HL-60 (cell line): Measurements from ENCODE around the gene EXOC8.

Source experiments
- DNase-seq, 2 experiments: peaks; one replicate each; pipeline ENCODE4 v3.0.0-alpha.2; 2010 to 2020; ENCODE audit warnings: low read depth in 1 of 2, low spot score in 1 of 2
- H3K27ac ChIP-seq: fragments of 250-450 bp; sonication (Bioruptor Pico); replicated peaks from 2 replicates; pipeline ENCODE4 v1.5.1; 2020; ENCODE audit warnings: mild to moderate bottlenecking, moderate library complexity
- H3K27me3 ChIP-seq: fragments of 250-450 bp; sonication (Bioruptor Pico); 2 replicates; pipeline ENCODE4 v1.5.1; 2021; ENCODE audit warnings: mild to moderate bottlenecking, moderate library complexity; ENCODE audit not compliant: insufficient read depth, poor library complexity, severe bottlenecking
- H3K4me3 ChIP-seq: replicated peaks from 2 replicates; pipeline ENCODE4 v1.5.1; 2011; ENCODE audit warnings: mild to moderate bottlenecking, control low read depth, low read length; ENCODE audit not compliant: insufficient read depth
- CTCF ChIP-seq: IDR thresholded peaks from one replicate; pipeline ENCODE4 v1.5.1; 2011; ENCODE audit warnings: low read length, control low read depth, inconsistent platforms; ENCODE audit not compliant: insufficient read depth
- GABPA ChIP-seq: IDR thresholded peaks from 2 replicates; pipeline ENCODE4 v1.6.1; 2012; ENCODE audit warnings: low read depth
- POLR2AphosphoS5 ChIP-seq: IDR thresholded peaks from 2 replicates; pipeline ENCODE4 v1.6.1; 2012; ENCODE audit warnings: low read depth
- REST ChIP-seq: IDR thresholded peaks from 2 replicates; pipeline ENCODE4 v1.6.1; 2012; ENCODE audit warnings: low read depth; ENCODE audit not compliant: insufficient replicate concordance
- SPI1 ChIP-seq: IDR thresholded peaks from 2 replicates; pipeline ENCODE4 v1.6.1; 2012; ENCODE audit warnings: low read depth, mild to moderate bottlenecking, borderline replicate concordance

The EXOC8 gene

GRCh38 chr1:231374394-231374793 is 36.7 kb upstream of the EXOC8 start:
- no peak overlapping the region for H3K27ac ChIP-seq
- DNase-seq: no peak
- no peak overlapping the region for H3K4me3 ChIP-seq
- no peaks in the 10 kb centered on the region for H3K27me3 ChIP-seq
- TF ChIP-seq SPI1 (no peak), GABPA (no peak), CTCF (no peak), REST (no peak), POLR2AphosphoS5 (no peak)

GRCh38 chr1:231372501-231372900 is 34.8 kb upstream of the EXOC8 start:
- no peak overlapping the region for H3K4me3 ChIP-seq
- H3K27ac ChIP-seq: no peak overlapping the region
- no peak for DNase-seq
- no peaks in the 10 kb centered on the region for H3K27me3 ChIP-seq
- TF ChIP-seq REST: no peak
- no peak for TF ChIP-seq POLR2AphosphoS5
- TF ChIP-seq GABPA: no peak
- no peak for TF ChIP-seq SPI1
- TF ChIP-seq CTCF: no peak

GRCh38 chr1:231369282-231369681 is 31.6 kb upstream of the EXOC8 start:
- no peak for TF ChIP-seq CTCF
- no peak for TF ChIP-seq SPI1
- no peak for TF ChIP-seq GABPA
- TF ChIP-seq POLR2AphosphoS5: no peak
- no peak for TF ChIP-seq REST
- Histone ChIP-seq H3K27ac (no peak overlapping the region), H3K27me3 (no peaks in the 10 kb centered on the region), H3K4me3 (no peak overlapping the region)
- no peak for DNase-seq
